SU-DHL-6 (cell line): Measurements from ENCODE around the gene YTHDC2.

Source experiments
- H2AFZ ChIP-seq: fragments of 200-600 bp; sonication (generic); 2 replicates; pipeline ENCODE4 v1.6.1; 2014; ENCODE audit warnings: low read depth, mild to moderate bottlenecking, moderate library complexity, mixed read lengths, antibody characterized with exemption, low read length; ENCODE audit not compliant: severe bottlenecking
- H3F3A ChIP-seq: fragments of 200-600 bp; shearing (Covaris generic); 2 replicates; pipeline ENCODE4 v1.6.0; 2016; ENCODE audit warnings: antibody characterized with exemption, mild to moderate bottlenecking; ENCODE audit not compliant: insufficient read depth
- H3K27ac ChIP-seq: fragments of 200-600 bp; sonication (generic); 2 replicates; pipeline ENCODE4 v1.5.1; 2016; ENCODE audit warnings: low read depth, mild to moderate bottlenecking, low read length, moderate library complexity, mixed read lengths
- H3K27me3 ChIP-seq: fragments of 200-600 bp; sonication (generic), shearing (Covaris generic); 2 replicates; pipeline ENCODE4 v1.6.0; 2014; ENCODE audit warnings: mild to moderate bottlenecking, low read length
- H3K36me3 ChIP-seq: fragments of 200-600 bp; sonication (generic); 2 replicates; pipeline ENCODE4 v1.6.1; 2014; ENCODE audit warnings: mild to moderate bottlenecking, low read length, mixed read lengths
- H3K4me2 ChIP-seq: fragments of 300-600, 200-600 bp; shearing (Covaris generic), sonication (generic); 2 replicates; pipeline ENCODE4 v1.6.0; 2014; ENCODE audit warnings: low read length, low read depth, mild to moderate bottlenecking; ENCODE audit not compliant: poor library complexity, severe bottlenecking
- H3K4me3 ChIP-seq: fragments of 200-600 bp; sonication (generic); 2 replicates; pipeline ENCODE4 v1.5.1; 2014; ENCODE audit warnings: antibody characterized with exemption, low read length, mild to moderate bottlenecking, mixed read lengths; ENCODE audit not compliant: insufficient read depth, poor library complexity, severe bottlenecking
- H3K79me2 ChIP-seq: fragments of 200-600 bp; sonication (generic); 2 replicates; pipeline ENCODE4 v1.6.1; 2014; ENCODE audit warnings: mild to moderate bottlenecking, low read length, moderate library complexity; ENCODE audit not compliant: insufficient read depth
- H3K9ac ChIP-seq: fragments of 200-600 bp; sonication (generic); 2 replicates; pipeline ENCODE4 v1.7.0; 2014; ENCODE audit warnings: mild to moderate bottlenecking, low read length
- H3K9me2 ChIP-seq: fragments of 200-600 bp; sonication (generic); replicated peaks from 2 replicates; pipeline ENCODE4 v1.6.1; 2014; ENCODE audit warnings: low read length; ENCODE audit not compliant: insufficient read depth
- H3K9me3 ChIP-seq: fragments of 200-600 bp; sonication (generic); 2 replicates; pipeline ENCODE4 v1.6.1; 2014; ENCODE audit warnings: low read length, mixed read lengths; ENCODE audit not compliant: insufficient read depth
- H4K20me1 ChIP-seq: fragments of 200-600 bp; sonication (generic); 2 replicates; pipeline ENCODE4 v1.6.1; 2014; ENCODE audit warnings: low read depth, mild to moderate bottlenecking, antibody characterized with exemption, low read length, moderate library complexity, mixed read lengths
- CTCF ChIP-seq: fragments of 200-600 bp; sonication (generic); IDR thresholded peaks from one replicate; pipeline ENCODE4 v1.5.1; 2017; ENCODE audit warnings: antibody characterized with exemption, mild to moderate bottlenecking, low read length, moderate library complexity; ENCODE audit not compliant: insufficient read depth, poor library complexity, severe bottlenecking
- EZH2phosphoT487 ChIP-seq: fragments of 200-600 bp; sonication (generic), shearing (Covaris generic); conservative IDR thresholded peaks from 2 replicates; pipeline ENCODE4 v1.6.1; 2018; ENCODE audit warnings: mild to moderate bottlenecking, antibody characterized with exemption, low read length, moderate library complexity, mixed read lengths

YTHDC2 gene

DNA sequence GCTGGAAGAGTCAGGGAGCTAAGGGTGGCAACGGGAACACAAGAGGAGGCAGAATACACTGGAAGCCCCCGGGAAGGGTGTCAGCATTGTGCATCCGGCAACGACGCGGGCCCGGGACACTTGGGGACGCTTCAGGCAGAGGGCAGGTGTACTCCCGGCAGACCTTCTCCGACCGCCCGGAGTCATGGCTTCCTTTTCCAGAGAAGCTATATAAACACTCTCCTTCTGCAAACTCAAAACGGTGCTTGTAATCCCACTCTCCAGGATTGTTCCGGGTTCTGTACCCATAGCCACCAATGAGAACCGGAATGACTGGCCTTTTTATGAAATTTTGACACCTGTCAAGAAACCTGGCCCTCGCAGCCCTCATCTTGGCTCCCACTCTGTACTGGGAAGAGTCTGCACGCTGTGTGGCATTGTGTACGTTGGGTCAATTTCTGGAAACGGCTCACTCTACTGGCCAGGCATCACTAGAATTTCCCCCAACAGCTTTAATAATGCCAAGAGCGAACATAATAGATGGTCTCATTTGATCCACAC, 24.8 kb upstream of the YTHDC2 start:
- Histone ChIP-seq H3K4me2 (no peak overlapping the region), H3K9me3 (peaks cover 6% of the 10 kb centered on the region; the same call in 1 of the 2 replicates)

DNA sequence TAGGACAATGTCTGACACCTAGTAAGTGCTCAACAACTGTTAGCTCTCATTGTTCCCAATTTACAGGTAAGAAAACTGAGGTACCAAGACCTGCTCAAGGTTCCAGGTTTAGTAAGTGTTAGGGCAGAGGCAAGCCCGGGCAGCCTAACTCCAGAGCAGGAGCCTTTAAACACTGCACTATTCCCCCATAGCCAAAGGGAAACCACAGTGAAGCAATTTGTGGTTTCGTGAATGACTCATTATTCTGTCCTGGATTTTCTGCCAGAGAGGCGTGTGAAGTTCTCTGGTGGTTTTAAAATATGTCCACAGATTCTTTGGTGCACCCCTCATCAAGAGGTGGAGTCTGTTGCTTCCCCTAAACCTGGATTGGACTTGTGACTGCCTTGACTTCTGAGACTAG, 24.2 kb upstream of the YTHDC2 start:
- Histone ChIP-seq H3K4me3 (no peak overlapping the region), H3K9me3 (peaks cover 6% of the 10 kb centered on the region; the same call in 1 of the 2 replicates), H3K27ac (no peak overlapping the region), H4K20me1 (no peaks in the 10 kb centered on the region), H2AFZ (no peak overlapping the region), H3F3A (no peaks in the 10 kb centered on the region), H3K36me3 (no peaks in the 10 kb centered on the region), H3K79me2 (no peaks in the 10 kb centered on the region), H3K9ac (no peak overlapping the region), H3K27me3 (no peaks in the 10 kb centered on the region), H3K9me2 (no peaks in the 10 kb centered on the region), H3K4me2 (no peak overlapping the region)
- TF ChIP-seq EZH2phosphoT487 (no peak), CTCF (no peak)

More for the DNA sequence above, 24.8 kb upstream of the YTHDC2 start:
- H2AFZ ChIP-seq: no peak overlapping the region
- no peaks in the 10 kb centered on the region for H3K9me2 ChIP-seq
- no peaks in the 10 kb centered on the region for H3K27me3 ChIP-seq
- no peak overlapping the region for H3K27ac ChIP-seq
- no peaks in the 10 kb centered on the region for H4K20me1 ChIP-seq
- no peaks in the 10 kb centered on the region for H3K79me2 ChIP-seq
- no peak overlapping the region for H3K4me3 ChIP-seq
- no peak for TF ChIP-seq EZH2phosphoT487
- no peak for TF ChIP-seq CTCF
- H3F3A ChIP-seq: no peaks in the 10 kb centered on the region
- no peaks in the 10 kb centered on the region for H3K36me3 ChIP-seq
- H3K9ac ChIP-seq: no peak overlapping the region

GRCh38 chr5:113490317-113490716, 23.2 kb upstream of the YTHDC2 start:
- Histone ChIP-seq H3K9ac (no peak overlapping the region), H3K9me2 (no peaks in the 10 kb centered on the region), H3K9me3 (peaks cover 6% of the 10 kb centered on the region; the same call in 1 of the 2 replicates), H3K4me3 (no peak overlapping the region), H3K4me2 (no peak overlapping the region), H2AFZ (no peak overlapping the region), H3K27ac (no peak overlapping the region), H3K79me2 (no peaks in the 10 kb centered on the region), H4K20me1 (no peaks in the 10 kb centered on the region), H3F3A (no peaks in the 10 kb centered on the region), H3K27me3 (no peaks in the 10 kb centered on the region), H3K36me3 (no peaks in the 10 kb centered on the region)
- TF ChIP-seq CTCF: no peak
- TF ChIP-seq EZH2phosphoT487: no peak
